HCT116 (cell line): ENCODE results near the gene VAMP2. TPM values are rescaled to one million over a fixed set of nuclear protein-coding genes. Genes with fewer than 3 reads are reported as not detected.

ENCODE experiments used
- ATAC-seq: fragments of 200-7000 bp; cut with Tn5 transposase; 2 replicates; pipeline ENCODE4 v1.9.1; 2020; ENCODE audit warnings: mild to moderate bottlenecking, moderate library complexity
- BruUV-seq: library from RNA; stranded (reverse); fragments of 400-500 nt; replicated peaks from 2 replicates; lab custom pipeline; 2021; lab: Mats Ljungman, UMichigan
- CTCF ChIA-PET: fragments of 300-600 bp; sonication (Branson Sonifier 250); formaldehyde crosslinking; loops from one replicate; lab custom pipeline; 2021; ENCODE audit warnings: antibody characterized with exemption; lab: Charles Lee
- POLR2A ChIA-PET: fragments of 300-600, 350-600 bp; sonication (Branson Sonifier 250); formaldehyde crosslinking; loops from one replicate; lab custom pipeline; 2021; ENCODE audit warnings: antibody characterized with exemption; lab: Charles Lee
- RAD21 ChIA-PET, 2 experiments: fragments of 300-600 bp; sonication (Branson Sonifier 250); formaldehyde crosslinking; loops; one replicate each; lab custom pipeline; 2023; ENCODE audit warnings: low total read pairs in 2 of 2; ENCODE audit not compliant: uncharacterized antibody in 2 of 2, unreplicated experiment in 2 of 2, low non-redundant PET in 1 of 2; lab: Charles Lee
- DNase-seq: peaks from one replicate; pipeline ENCODE4 v3.0.0-alpha.2; 2010; ENCODE audit warnings: low read depth, low spot score
- H2AFZ ChIP-seq: fragments of 200-600 bp; shearing (Covaris generic), sonication (generic); 2 replicates; pipeline ENCODE4 v1.6.1; 2017; ENCODE audit warnings: low read depth, mixed run types, mixed read lengths, antibody characterized with exemption, low read length; ENCODE audit not compliant: poor library complexity, severe bottlenecking
- H3K27ac ChIP-seq: 2 replicates; pipeline ENCODE4 v1.5.1; 2012; ENCODE audit warnings: low read depth, low read length
- H3K27me3 ChIP-seq: fragments of 200-600 bp; sonication (generic); 2 replicates; pipeline ENCODE4 v1.6.1; 2016; ENCODE audit warnings: mixed run types, low read length, mixed read lengths; ENCODE audit not compliant: insufficient read depth
- H3K36me3 ChIP-seq, 2 experiments: fragments of 200-500 bp in 1 of 2; fragments of 200-600 bp in 1 of 2; sonication (Bioruptor generic) in 1 of 2; sonication (generic) in 1 of 2; 2 replicates each; pipeline versions ENCODE4 v1.5.1 to v1.6.1; 2014 to 2016; ENCODE audit warnings: low read length in 2 of 2, inconsistent platforms in 1 of 2, mixed read lengths in 1 of 2, mixed run types in 1 of 2; ENCODE audit not compliant: insufficient read depth in 2 of 2, control insufficient read depth in 1 of 2
- H3K4me1 ChIP-seq, 2 experiments: fragments of 200-600 bp in 1 of 2; sonication (generic) in 1 of 2; 2 replicates each; pipeline versions ENCODE4 v1.5.1 to v1.6.1; 2012 to 2017; ENCODE audit warnings: low read length in 2 of 2, inconsistent platforms in 1 of 2, mild to moderate bottlenecking in 1 of 2, mixed read lengths in 1 of 2, mixed run types in 1 of 2, moderate library complexity in 1 of 2; ENCODE audit not compliant: insufficient read depth in 2 of 2, control insufficient read depth in 1 of 2
- H3K4me2 ChIP-seq: fragments of 200-600 bp; sonication (generic); 2 replicates; pipeline ENCODE4 v1.6.1; 2017; ENCODE audit warnings: mixed run types, low read length, mixed read lengths
- H3K4me3 ChIP-seq, 2 experiments: fragments of 200-600 bp in 1 of 2; sonication (generic) in 1 of 2; replicated peaks in 1 of 2; 2 replicates each; pipeline ENCODE4 v1.5.1; 2011 to 2016; ENCODE audit warnings: low read length in 2 of 2, control low read depth in 1 of 2, low read depth in 1 of 2, mild to moderate bottlenecking in 1 of 2, mixed read lengths in 1 of 2, mixed run types in 1 of 2
- H3K79me2 ChIP-seq: fragments of 200-600 bp; sonication (generic); 2 replicates; pipeline ENCODE4 v1.6.1; 2017; ENCODE audit warnings: mild to moderate bottlenecking, mixed run types, low read length, moderate library complexity, mixed read lengths; ENCODE audit not compliant: insufficient read depth
- H3K9ac ChIP-seq: fragments of 200-600 bp; sonication (generic); 2 replicates; pipeline ENCODE4 v1.6.1; 2016; ENCODE audit warnings: low read length, mixed read lengths
- H3K9me2 ChIP-seq: fragments of 200-600 bp; sonication (generic), shearing (Covaris generic); 2 replicates; pipeline ENCODE4 v1.6.1; 2017; ENCODE audit warnings: mixed run types, mild to moderate bottlenecking, moderate library complexity; ENCODE audit not compliant: insufficient read depth
- H3K9me3 ChIP-seq, 2 experiments: fragments of 200-500 bp in 1 of 2; fragments of 200-600 bp in 1 of 2; sonication (Bioruptor generic) in 1 of 2; sonication (generic) in 1 of 2; 2 replicates each; pipeline ENCODE4 v1.6.1; 2014 to 2017; ENCODE audit warnings: low read length in 2 of 2, mixed read lengths in 2 of 2, inconsistent platforms in 1 of 2, low read depth in 1 of 2, mild to moderate bottlenecking in 1 of 2, mixed run types in 1 of 2, moderate library complexity in 1 of 2; ENCODE audit not compliant: control insufficient read depth in 1 of 2, insufficient read depth in 1 of 2
- H4K20me1 ChIP-seq: fragments of 200-600 bp; sonication (generic), shearing (Covaris generic); 2 replicates; pipeline ENCODE4 v1.6.1; 2017; ENCODE audit warnings: mixed run types, mild to moderate bottlenecking, moderate library complexity; ENCODE audit not compliant: insufficient read depth
- ATF3 ChIP-seq: IDR thresholded peaks from 2 replicates; pipeline ENCODE4 v1.6.1; 2012
- CBX3 ChIP-seq: IDR thresholded peaks from 2 replicates; pipeline ENCODE4 v1.6.1; 2012; ENCODE audit warnings: low read depth
- CEBPB ChIP-seq: IDR thresholded peaks from 2 replicates; pipeline ENCODE4 v1.6.1; 2012; ENCODE audit warnings: low read depth
- CTCF ChIP-seq, 3 experiments: fragments of 200-600 bp in 1 of 3; sonication (generic) in 1 of 3; IDR thresholded peaks in 2 of 3; conservative IDR thresholded peaks in 1 of 3; 2 replicates each; pipeline ENCODE4 v1.5.1; 2012 to 2017; ENCODE audit warnings: low read depth in 2 of 3, low read length in 2 of 3, antibody characterized with exemption in 1 of 3, borderline replicate concordance in 1 of 3, control low read depth in 1 of 3, mild to moderate bottlenecking in 1 of 3, mixed read lengths in 1 of 3, mixed run types in 1 of 3, moderate library complexity in 1 of 3; ENCODE audit not compliant: insufficient read depth in 1 of 3
- EGR1 ChIP-seq: IDR thresholded peaks from 2 replicates; pipeline ENCODE4 v1.6.1; 2012; ENCODE audit warnings: low read depth
- ELF1 ChIP-seq: IDR thresholded peaks from 2 replicates; pipeline ENCODE4 v1.6.1; 2012; ENCODE audit warnings: low read depth, borderline replicate concordance
- EZH2 ChIP-seq: fragments of 200-600 bp; sonication (generic); IDR thresholded peaks from 2 replicates; pipeline ENCODE4 v1.6.1; 2017; ENCODE audit warnings: antibody characterized with exemption, mixed run types
- EZH2phosphoT487 ChIP-seq: fragments of 200-600 bp; IDR thresholded peaks from 2 replicates; pipeline ENCODE4 v1.6.1; 2018; ENCODE audit warnings: antibody characterized with exemption, borderline replicate concordance
- JUND ChIP-seq: IDR thresholded peaks from 2 replicates; pipeline ENCODE4 v1.6.1; 2012
- POLR2A ChIP-seq: IDR thresholded peaks from 2 replicates; pipeline ENCODE4 v1.7.0; 2011; ENCODE audit warnings: borderline replicate concordance; ENCODE audit not compliant: insufficient read depth, insufficient read length; ENCODE audit errors: extremely low read depth
- POLR2AphosphoS5 ChIP-seq: IDR thresholded peaks from 2 replicates; pipeline ENCODE4 v1.6.1; 2011; ENCODE audit warnings: mild to moderate bottlenecking, low read depth, low read length, moderate library complexity
- RAD21 ChIP-seq: IDR thresholded peaks from 2 replicates; pipeline ENCODE4 v1.6.1; 2012; ENCODE audit warnings: low read depth, mild to moderate bottlenecking
- REST ChIP-seq: IDR thresholded peaks from 2 replicates; pipeline ENCODE4 v1.6.1; 2012; ENCODE audit warnings: low read depth
- SP1 ChIP-seq: IDR thresholded peaks from 2 replicates; pipeline ENCODE4 v1.6.1; 2012; ENCODE audit warnings: low read depth
- SRF ChIP-seq: IDR thresholded peaks from 2 replicates; pipeline ENCODE4 v1.6.1; 2012; ENCODE audit warnings: low read depth
- TCF7L2 ChIP-seq: IDR thresholded peaks from 2 replicates; pipeline ENCODE4 v1.7.0; 2011; ENCODE audit warnings: borderline replicate concordance, inconsistent platforms; ENCODE audit not compliant: insufficient read depth, insufficient read length; ENCODE audit errors: extremely low read depth
- YY1 ChIP-seq: IDR thresholded peaks from 2 replicates; pipeline ENCODE4 v1.6.1; 2011; ENCODE audit warnings: low read length, low read depth, moderate library complexity, mild to moderate bottlenecking; ENCODE audit not compliant: insufficient replicate concordance; ENCODE audit errors: extremely low read depth
- ZBTB33 ChIP-seq: IDR thresholded peaks from 2 replicates; pipeline ENCODE4 v1.6.1; 2011; ENCODE audit warnings: mild to moderate bottlenecking, low read length, moderate library complexity; ENCODE audit not compliant: insufficient replicate concordance; ENCODE audit errors: extremely low read depth
- ZNF274 ChIP-seq: fragments of 200-500 bp; sonication (Bioruptor generic); IDR thresholded peaks from 2 replicates; pipeline ENCODE4 v1.6.1; 2014; ENCODE audit warnings: mild to moderate bottlenecking, low read depth, low read length, inconsistent platforms
- intact Hi-C: fragments of 100-400 bp; cut with micrococcal nuclease; formaldehyde crosslinking; loops from 2 replicates; pipeline ENCODE4 v1.10.0; 2022
- total RNA-seq: library from RNA; stranded (reverse); gene quantifications from one replicate; pipeline ENCODE4 v1.2.1, GENCODE V29; 2021; ENCODE audit not compliant: unreplicated experiment

The VAMP2 gene
- total RNA-seq, 1 experiment from 2014 or later: 35.9 TPM

GRCh38 chr17:8188263-8188839, 25.6 kb upstream of the VAMP2 start:
- CTCF ChIA-PET: interaction anchor here (1.0 to 1.2 kb wide), 2 partner anchors 24 to 109 kb away, joined by 3 to 4 read pairs; no protein-coding TSS in a partner anchor
- POLR2A ChIA-PET: interaction anchor here (1.4 to 6.9 kb wide), 5 partner anchors 8 to 60 kb away, joined by 4 to 63 read pairs (median 21); partner anchors contain the start of genes AURKB, CTC1 and PFAS
- ATAC-seq (no peak), DNase-seq (no peak)
- RAD21 ChIA-PET: interaction anchor here (1.0 to 1.1 kb wide), 2 partner anchors 35 to 107 kb away, joined by 3 read pairs; no protein-coding TSS in a partner anchor
- H3K27ac ChIP-seq: peak overlapping the region; percentile 89
- peak overlapping the region; percentile 87 for H3K9ac ChIP-seq
- no peaks in the 10 kb centered on the region for H4K20me1 ChIP-seq
- intact Hi-C loops: loop anchor here (5.0 kb wide), 1 partner anchor 51 kb away; no protein-coding TSS in a partner anchor
- H3K79me2 ChIP-seq: peaks cover 14% of the 10 kb centered on the region; the same call in 1 of the 2 replicates
- H3K27me3 ChIP-seq: no peaks in the 10 kb centered on the region
- no peaks in the 10 kb centered on the region for H3K9me3 ChIP-seq
- no peaks in the 10 kb centered on the region for H3K36me3 ChIP-seq
- BruUV-seq: no TSS peak
- peaks cover 32 to 66% of the 10 kb centered on the region in 2 experiments for H3K4me1 ChIP-seq
- peak overlapping the region; percentile 94 for H3K4me2 ChIP-seq
- H3K9me2 ChIP-seq: no peaks in the 10 kb centered on the region
- peak overlapping the region; percentile 75 to 83 for H3K4me3 ChIP-seq
- TF ChIP-seq ZBTB33 (no peak), CEBPB (no peak), CTCF (IDR thresholded peaks at IDR 0.05 in 2 of 3, conservative IDR thresholded peaks at IDR 0.05 in 1 of 3; ENCODE audit: borderline replicate concordance in 1 of 3, insufficient read depth in 1 of 3, low read depth in 2 of 3, low read length in 2 of 3) (no peak), EGR1 (no peak), ZNF274 (no peak), SRF (no peak), POLR2AphosphoS5 (no peak), ELF1 (no peak), ATF3 (no peak), SP1 (no peak), REST (no peak), YY1 (no peak), TCF7L2 (no peak), RAD21 (no peak), CBX3 (no peak), EZH2 (no peak), EZH2phosphoT487 (no peak), POLR2A (no peak), JUND (no peak)
- H2AFZ ChIP-seq: no peak overlapping the region
